IPS DF 4.7 (cell line): ENCODE data around the gene LSR.

Experiments
- DNase-seq: peaks from one replicate; pipeline ENCODE4 v3.0.0-alpha.2; 2013; ENCODE audit warnings: low spot score; ENCODE audit errors: extremely low read depth

The LSR gene

GRCh38 chr19:35248310-35249145 lies at the start of gene LSR:
Gene LSR (plus strand): TSS chr19:35249002. CDS start chr19:35249023, 21 bp downstream.
- peak; percentile 56 for DNase-seq

DNA sequence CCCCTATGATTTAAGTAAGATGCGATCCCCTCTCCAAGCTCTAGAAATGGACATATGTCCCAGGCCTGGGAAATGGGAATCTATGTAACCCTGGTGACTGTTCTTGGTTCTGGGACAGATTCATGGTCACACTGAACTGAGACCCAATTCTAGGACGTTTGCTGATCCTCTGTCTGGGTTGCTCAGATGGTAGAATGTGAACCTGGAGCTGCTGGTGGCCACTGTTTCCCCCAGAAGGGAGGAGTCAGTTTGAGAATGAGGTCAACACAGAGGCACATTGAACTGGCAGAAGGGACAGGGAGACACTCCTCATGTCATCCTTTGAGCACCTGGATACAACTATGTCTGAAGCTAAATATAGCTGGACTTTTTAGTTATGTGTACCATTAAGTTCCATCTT lies 49.3 kb upstream of the LSR start:
- DNase-seq = no peak

- peak; percentile 94 for DNase-seq
These were observed 45.8 kb upstream of the LSR start for GRCh38 chr19:35202722-35203688.

- DNase-seq = no peak
These were observed 43.7 kb upstream of the LSR start for GRCh38 chr19:35204799-35205732.

DNA sequence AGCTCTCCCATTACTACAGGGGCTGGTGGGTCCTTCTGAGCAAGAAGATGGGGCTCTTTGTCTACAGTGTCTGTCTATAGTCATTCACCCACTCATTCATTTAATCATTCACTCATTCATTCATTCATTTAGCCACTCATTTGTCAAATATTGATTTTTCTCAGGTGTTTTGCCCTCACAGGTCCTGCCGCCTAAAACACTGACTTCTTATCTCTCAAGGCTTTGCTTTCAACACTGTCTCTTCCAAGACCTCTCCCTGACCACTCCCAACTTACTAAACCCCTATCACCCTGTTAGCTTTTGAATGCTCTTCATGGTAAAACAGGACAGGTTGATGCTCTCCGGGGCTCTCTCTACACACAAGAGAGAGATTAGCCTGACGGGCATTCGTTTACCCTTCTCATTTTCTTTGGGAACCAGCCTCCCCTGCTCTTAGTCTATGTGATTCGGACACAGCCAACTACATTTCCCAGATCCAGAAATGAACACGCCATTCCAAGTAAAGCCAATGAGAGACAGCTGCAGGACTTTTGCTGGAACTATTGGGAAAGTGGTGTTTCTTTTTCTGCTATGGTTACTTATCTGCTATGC lies 43.0 kb upstream of the LSR start:
- no peak for DNase-seq

- DNase-seq = no peak
These were observed 42.4 kb upstream of the LSR start for GRCh38 chr19:35206379-35206778.

GRCh38 chr19:35206855-35207254 lies 41.9 kb upstream of the LSR start:
- DNase-seq = no peak

DNA sequence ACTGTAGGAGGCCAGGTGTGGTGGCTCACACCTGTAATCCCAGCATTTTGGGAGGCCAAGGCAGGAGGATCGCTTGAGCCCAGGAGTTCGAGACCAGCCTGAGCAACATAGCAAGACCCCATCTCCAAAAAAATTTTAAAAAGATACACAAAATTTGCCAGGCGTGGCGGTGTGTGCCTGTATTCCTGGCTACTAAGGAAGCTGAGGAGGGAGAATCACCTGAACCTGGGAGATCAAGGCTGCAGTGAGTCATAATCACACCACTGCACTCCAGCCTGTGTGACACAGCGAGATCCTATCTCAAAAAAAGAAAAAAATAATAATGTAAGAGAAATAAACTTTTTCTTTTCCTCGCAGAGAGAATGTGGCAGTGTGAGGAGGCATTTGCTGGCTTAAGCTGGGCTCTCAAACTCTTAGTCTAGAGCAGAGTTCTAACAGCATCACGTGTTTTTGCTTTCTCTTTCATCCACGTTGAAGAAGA lies 41.4 kb upstream of the LSR start:
- DNase-seq = no peak

GRCh38 chr19:35208121-35208520 lies 40.7 kb upstream of the LSR start:
- no peak for DNase-seq

DNA sequence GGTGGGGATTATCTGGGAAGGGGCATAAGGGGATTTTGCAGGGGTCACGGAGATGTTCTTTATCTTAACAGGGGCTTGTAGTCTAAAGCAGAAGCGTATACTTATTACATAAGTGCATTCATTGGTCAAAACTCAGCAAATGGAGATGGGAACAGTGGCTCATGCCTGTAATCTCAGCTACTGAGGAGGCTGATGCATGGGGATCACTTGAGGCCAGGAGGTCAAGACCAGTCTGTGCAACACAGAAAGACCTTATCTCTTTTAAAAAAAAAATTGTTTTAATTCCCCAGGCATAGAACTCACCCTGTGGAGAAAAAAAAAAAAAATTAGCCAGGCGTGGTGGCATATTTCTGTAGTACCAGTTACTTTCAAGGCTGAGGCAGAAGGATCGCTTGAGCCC lies 39.2 kb upstream of the LSR start:
- no peak for DNase-seq

- no peak for DNase-seq
These were observed 37.1 kb upstream of the LSR start for GRCh38 chr19:35211545-35212230.

- no peak for DNase-seq
These were observed 36.6 kb upstream of the LSR start for GRCh38 chr19:35212241-35212640.

GRCh38 chr19:35213663-35214632 lies 34.9 kb upstream of the LSR start:
- no peak for DNase-seq

- no peak for DNase-seq
These were observed 33.9 kb upstream of the LSR start for GRCh38 chr19:35214766-35215422.

DNA sequence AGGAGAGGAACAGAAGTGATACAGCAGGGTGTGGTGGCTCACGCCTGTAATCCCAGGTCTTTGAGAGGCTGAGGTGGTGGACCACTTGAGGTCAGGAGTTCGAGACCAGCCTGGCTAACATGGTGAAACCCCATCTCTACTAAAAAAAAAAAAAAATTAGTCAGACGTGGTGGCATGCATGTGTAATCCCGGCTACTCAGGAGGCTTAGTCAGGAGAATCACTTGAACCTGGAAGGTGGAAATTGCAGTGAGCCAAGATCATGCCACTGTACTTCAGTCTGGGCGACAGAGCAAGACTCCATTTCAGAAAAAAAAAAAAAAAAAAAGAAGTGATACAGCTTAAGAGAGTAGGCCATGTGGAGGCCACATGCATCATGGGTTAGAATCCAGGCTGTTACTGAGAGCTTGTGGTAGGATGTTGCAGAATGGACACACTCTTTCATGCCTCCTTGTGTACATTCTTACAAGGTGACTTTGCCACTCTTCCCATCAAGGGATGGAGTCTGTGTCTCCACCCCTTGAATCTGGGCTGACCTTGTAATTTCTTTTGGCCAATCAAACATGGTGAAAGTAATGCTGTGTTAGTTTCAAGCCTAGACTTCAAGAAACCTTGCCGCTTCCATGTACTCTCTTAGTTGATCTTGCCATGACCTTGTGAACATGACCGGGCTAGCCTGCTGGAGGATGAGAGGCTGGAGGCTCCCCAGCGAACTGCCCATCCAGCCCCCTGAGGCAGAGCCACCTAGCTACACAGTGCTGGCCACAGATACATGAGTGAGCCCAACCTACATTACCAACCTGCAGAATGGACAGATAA lies 32.6 kb upstream of the LSR start:
- no peak for DNase-seq

DNA sequence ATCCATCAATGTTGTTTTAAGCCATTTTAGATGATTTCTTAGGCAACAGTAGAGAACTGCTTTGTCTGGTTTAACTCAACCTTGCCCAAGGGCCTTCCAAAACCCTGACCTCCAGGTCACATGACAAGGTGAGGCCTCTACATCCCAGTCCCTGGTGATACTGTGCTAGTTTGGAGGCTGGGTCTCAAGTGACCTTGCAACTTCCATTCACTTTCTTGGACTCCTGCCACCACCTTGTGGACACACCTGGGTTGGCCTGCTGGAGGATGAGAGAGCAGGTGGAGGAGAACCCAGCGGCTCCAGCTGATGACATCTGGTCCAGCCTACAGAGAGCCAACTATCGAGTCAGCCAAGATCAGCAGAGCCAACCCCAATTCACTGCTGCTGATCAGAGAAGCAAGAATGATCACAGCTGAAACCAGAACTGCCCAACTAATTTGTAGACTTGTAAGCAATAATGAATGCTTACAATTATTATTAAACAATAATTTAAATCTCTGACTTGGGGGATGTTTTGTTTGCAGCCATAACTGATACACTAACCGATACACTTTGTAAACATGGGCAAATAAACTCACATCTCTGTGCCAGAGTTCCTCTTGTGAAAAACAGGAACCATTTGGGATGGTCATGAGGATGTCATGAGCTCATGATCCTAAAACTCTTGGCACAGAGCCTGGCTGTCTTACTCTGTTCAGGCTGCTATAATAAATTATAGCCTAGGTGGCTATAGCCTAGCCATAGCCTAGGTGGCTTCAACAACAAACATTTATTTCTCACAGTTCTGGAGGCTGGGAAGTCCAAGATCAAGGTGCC lies 31.8 kb upstream of the LSR start:
- no peak for DNase-seq

DNA sequence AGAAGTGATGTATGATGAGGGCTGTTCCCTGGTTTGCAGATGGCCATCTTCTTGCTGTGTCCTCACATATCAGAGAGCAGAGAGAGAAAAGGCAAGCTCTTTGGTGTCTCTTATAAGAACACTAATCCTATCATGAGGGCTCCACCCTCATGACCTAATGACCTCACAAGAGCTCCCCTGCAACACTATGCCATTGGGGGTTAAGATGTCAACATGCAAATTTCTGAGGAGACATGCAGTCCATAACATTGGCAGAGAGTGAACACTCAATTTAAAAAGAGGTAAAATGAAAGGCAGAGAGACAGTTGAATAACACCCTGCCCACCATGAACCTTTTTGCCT lies 31.2 kb upstream of the LSR start:
- DNase-seq = no peak
